GM20431 (cell line): ENCODE measurements around the gene HNF4A.

Experiments used
- in situ Hi-C: fragments of 300-500 bp; cut with MseI, MboI; formaldehyde crosslinking; loops from one replicate; pipeline ENCODE4 v1.15.0; 2020; ENCODE audit warnings: low sequenced_read_pairs; ENCODE audit not compliant: unreplicated experiment

The HNF4A gene

GRCh38 chr20:44389871-44390270 is 34.4 kb downstream of the HNF4A start:
- in situ Hi-C loops: loop anchor here (25.0 kb wide), 1 partner anchor 222 kb away; no protein-coding TSS in a partner anchor

- in situ Hi-C loops: loop anchor here (25.0 kb wide), 1 partner anchor 222 kb away; no protein-coding TSS in a partner anchor
Measured at GRCh38 chr20:44390280-44390679, 34.8 kb downstream of the HNF4A start.

DNA sequence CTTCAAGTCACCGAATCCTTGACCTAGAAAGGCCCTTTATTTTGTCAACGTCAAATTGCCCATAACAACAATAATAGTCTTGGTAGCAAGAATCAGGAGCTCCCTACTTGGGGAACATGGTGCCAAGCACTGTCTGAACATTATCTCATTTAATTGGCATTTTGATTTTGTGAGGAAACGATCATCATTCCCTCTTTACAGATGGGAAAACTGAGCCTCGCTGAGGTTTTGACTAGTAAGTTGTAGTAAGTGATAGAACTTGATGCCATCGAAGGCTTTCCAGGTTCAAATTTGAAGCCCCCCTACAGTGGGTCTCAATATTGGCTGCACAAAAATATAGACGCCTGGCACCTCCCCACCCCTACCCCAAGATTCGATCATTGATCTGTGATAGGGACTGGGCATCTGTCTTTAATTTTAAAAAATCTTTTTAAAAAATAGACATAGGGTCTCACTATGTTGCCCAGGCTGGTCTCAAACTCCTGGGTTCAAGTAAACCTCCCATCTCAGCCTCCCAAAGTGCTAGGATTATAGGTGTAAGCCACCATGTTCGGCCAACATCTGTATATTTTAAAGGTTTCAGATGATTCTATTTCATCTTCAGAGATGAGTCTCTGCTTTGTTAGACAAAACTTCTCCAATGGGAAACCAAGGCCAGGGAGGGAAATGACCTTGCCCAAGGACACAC is 36.7 kb downstream of the HNF4A start:
- in situ Hi-C loops: loop anchor here (25.0 kb wide), 1 partner anchor 220 kb away; no protein-coding TSS in a partner anchor

DNA sequence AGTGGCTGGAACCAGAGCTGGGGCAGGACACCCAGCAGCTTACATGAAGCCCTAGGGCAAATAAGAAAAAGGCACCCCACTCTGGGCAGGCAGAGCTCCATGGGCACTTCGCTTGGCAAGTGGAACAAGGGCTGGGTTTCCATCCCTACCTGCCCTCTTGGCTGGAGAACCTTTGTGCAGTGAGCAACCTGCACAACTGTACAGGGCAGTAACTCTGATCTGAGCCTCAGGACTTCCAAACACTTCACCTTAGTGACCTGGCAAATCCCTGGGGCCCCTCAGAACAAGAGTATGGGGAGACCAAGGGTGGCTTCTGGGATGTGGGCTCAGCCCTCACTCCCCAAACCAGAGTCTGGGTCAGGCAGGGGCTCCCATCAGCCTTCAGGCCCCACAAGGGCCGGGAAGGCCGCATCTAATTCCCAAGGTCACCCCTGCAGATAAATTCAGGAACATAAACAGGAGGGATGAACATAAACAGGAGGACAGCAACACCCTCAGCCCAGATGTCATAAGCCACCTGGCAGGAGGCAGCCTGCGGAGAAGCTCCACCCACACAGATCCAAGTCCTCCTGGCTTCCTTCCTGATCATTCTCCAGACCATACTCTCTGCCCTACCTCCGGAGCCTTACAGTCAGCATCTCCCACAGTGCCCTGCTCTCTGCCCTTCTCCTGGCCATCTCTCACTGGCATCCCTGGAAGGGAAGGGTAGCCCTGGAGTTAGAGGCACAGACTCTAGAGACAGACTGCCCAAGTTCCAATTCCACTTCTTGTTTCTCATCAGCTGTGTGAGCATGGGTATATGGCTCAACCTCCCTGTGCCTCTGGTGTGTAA is 37.5 kb downstream of the HNF4A start:
- in situ Hi-C loops: loop anchor here (25.0 kb wide), 1 partner anchor 219 kb away; no protein-coding TSS in a partner anchor

DNA sequence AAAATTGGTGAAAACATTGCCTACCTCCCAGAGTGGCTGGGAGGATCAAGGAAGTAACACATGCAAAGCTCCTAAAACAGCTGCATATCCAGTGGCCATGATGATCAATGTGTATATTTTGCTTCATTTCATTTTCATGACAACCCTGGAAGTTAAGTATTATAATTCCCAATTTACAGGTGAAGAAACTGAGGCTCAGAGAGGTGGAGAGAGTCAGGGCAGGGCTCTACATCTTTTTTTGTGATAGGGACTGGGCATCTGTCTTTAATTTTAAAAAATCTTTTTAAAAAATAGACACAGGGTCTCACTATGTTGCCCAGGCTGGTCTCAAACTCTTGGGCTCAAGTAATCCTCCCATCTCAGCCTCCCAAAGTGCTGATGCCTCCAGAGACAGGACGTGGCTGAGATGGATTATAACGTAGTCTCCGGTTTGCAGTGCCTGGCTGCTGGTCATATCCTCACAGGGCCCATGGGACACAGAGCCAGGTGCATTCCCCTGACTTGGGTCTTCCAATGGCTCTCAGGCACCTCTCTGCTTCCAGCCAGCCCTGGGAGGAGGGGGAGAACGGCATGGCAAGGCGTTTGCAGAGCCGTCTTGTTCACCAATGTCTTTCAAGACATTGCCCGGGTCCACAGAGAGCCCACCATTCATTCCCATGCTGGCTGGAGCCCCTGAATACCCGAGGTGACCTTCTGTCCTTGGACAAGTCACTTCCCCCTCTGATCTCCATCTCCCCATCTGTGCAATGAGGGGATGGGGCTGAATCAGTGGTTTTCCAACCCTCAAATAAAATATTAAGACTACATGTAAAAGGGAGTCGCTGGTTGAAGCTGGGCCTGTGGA is 38.3 kb downstream of the HNF4A start:
- in situ Hi-C loops: loop anchor here (25.0 kb wide), 1 partner anchor 218 kb away; no protein-coding TSS in a partner anchor

DNA sequence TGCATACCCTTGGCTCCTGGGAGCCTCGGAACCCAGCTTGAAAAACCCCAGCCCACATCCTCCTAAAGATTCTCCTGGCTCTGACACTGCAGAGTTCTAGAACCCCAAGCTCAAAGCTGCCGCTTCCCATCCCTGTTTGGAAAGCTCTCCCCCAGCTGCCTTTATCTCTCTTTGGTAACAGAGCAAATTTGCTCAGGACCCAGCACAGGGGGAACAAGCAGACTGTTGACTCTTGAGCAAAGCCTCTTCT is 38.9 kb downstream of the HNF4A start:
- in situ Hi-C loops: loop anchor here (25.0 kb wide), 1 partner anchor 218 kb away; no protein-coding TSS in a partner anchor

- in situ Hi-C loops: loop anchor here (25.0 kb wide), 1 partner anchor 217 kb away; no protein-coding TSS in a partner anchor
Measured at GRCh38 chr20:44394702-44395460, 39.4 kb downstream of the HNF4A start.

DNA sequence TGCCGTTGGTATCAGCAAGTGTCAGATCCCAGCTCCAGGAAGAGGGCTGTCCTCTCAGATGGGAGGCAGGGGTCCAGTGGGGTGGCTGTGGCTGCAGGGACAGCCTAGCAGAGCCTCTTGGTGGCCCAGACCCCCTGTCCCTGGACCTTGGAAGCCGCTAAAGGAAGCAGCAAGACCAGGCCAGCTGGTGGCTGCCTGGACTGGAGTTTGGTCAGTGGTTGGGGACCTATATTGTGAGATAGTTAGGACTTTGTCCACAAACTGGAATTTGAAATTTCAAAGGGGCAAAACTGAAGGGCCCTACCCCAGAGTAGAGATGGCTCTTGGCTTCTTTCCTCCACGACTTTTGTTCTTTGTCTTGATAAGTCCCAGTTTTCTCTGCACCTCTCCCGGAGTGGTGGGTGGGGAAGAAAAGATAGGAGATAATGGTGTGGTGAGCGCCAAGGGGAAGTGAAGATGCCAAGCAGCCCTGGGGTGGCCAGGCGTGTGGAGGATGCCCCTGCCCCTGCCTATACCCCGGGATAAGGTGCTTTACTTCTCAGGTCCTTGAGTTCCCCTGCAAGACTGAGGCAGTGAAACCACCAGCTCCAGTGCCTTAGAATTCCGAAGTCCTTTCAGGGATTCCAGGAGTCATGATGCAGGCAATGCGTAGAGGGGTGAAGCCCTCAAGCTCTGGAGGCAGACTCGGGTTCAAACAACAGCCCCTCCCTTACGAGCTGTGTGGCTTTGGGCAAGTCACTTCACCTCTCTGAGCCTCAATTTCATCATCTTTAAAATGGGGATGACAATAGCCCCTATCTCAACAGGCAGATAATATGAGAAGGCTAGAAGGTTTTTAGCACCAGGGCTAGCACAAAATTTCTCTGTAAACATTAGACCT is 40.2 kb downstream of the HNF4A start:
- in situ Hi-C loops: loop anchor here (25.0 kb wide), 1 partner anchor 217 kb away; no protein-coding TSS in a partner anchor

DNA sequence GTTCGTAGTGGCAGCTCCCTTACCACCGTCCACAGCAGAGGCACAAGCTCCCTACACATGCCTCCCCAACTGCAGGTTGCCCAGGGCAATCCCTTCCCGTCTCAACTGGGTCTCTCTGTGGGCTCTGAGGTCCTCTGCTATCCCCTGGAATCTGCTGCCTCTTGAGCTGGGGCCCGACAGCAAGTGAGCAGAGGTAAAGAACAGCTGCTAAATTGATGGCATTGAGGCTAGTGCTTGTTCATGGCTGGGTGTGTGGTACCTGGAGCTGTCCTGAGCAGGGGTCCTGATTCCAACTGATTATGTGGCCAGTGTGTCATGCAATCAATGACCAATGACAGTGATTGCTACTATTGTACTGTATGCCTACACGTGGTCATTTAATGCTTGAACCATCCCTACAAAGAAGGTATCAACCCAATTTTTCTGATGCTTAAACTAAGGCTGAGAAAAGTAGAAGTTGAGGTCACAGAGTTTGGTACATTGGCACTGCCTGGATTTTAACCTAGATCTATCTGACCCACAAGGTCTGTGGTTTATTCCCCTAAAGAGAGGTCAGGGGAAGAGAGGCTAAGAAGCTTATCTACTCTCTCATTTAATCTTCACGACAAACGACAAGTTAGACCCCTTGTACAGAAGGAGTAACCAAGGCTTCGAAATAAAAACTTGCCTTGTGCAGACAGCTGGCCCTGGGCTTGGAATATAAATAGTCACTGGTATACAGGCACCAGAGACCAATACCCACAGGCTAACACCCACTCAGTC is 41.1 kb downstream of the HNF4A start:
- in situ Hi-C loops: loop anchor here (25.0 kb wide), 1 partner anchor 216 kb away; no protein-coding TSS in a partner anchor

- in situ Hi-C loops: loop anchor here (25.0 kb wide), 1 partner anchor 214 kb away; no protein-coding TSS in a partner anchor
Measured at GRCh38 chr20:44398335-44398734, 42.8 kb downstream of the HNF4A start.

DNA sequence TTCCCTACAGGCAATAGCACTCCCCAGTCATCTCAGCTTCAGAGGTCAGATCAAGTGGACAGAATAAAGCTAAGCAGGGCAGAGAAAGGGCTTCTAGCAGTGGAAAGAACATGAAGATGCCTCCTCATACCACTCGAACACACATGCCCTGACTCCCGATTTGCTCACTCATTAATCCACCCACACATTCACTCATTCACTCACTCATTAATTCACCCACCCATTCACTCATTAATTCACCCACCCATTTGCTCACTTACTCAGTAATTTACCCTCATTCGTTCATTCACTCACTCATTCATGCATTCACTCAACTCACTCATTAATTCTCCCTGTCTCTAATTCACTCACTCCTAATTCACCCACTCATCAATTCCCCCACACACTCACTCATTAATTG is 43.9 kb downstream of the HNF4A start:
- in situ Hi-C loops: loop anchor here (25.0 kb wide), 1 partner anchor 213 kb away; no protein-coding TSS in a partner anchor

DNA sequence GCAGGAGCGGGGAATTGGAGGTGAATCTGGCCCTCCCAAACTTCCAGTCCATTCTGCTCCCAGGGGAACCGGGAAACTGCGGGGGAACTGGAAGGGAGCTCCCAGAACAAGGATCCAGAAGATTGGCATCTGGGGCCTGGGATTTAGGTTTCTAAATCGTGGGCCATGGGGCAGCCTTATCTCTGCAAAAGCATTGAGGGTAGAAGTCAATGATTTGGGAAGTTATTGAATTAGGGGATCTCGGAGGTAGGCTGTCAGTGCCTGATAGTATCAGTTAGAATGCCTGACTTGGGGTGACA is 45.1 kb downstream of the HNF4A start:
- in situ Hi-C loops: no loop called here

GRCh38 chr20:44400970-44401769 is 45.7 kb downstream of the HNF4A start:
- in situ Hi-C loops: no loop called here

DNA sequence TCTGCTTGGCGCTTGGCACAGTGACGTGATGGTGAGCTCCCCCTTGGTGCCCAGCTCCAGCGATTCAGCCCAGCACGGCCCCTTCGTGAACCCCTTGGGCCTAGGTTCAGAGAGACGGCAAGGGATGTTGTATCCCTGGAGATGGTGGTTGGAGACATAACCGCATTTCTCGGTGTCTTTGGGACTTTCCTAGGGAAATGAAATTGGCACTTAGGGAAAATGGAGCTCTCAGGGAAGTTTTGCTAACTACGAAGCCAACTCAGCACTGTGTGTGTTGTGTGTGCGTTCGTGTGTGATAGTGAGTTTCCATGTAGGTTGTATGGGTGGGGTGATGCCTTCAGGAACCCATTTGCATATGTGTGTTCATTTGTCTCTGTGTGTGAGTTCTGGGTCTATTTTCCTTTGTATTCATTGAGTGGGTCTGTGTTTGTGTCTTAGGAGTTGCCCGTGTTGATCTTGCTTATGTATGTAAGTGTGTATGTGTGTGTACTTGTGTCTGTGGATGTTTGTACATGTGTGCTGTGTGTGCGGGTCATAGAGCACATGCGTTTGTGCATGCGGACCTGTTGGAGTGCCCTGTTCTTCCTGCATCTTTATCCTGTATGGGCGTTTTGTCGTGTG is 46.4 kb downstream of the HNF4A start:
- in situ Hi-C loops: no loop called here

DNA sequence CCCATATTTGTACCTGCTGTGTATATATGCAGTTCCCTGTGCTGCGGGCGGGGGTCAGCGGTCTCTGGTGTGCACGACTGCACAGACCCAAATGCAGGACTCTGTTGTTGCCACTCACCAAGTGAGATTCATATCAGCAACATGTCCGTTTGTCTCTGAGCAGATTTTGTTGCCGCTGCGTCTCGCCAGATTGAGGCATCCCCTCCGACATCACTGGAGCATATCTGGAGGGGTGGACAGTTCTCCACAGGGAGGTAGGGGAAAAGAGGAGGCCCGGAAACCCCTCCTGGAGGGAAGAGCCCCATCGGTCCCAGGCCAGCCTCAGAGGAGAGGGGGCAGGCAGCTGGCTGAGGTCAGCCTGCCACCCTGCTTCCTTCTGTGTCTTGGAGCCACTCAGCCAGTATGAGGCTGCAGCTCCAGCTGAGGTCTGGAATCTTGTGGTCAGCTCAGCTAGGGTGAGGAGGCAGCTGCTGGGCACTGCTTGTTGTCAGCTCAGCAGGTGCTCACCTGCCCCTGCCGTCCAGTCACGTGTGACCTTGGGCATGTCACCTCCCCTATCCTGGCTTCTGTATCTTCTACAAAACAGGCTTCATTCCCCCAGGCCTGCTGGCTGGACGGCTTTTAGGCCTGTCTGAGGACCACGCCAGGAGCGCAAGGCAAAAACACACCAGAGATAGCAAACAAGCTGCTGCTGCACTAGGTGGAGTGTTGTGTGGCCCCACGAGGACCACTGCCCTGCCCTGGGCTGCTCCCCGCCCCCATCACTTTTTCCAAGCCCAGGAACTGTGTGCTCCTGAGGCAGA is 47.1 kb downstream of the HNF4A start:
- in situ Hi-C loops: no loop called here
